Body of pancreas (tissue), 4 donors: ENCODE data around the gene CTNNBIP1. TPM values are rescaled to one million over a fixed set of nuclear protein-coding genes. Genes with fewer than 3 reads are reported as not detected.

Experiments used
- ATAC-seq: fragments of 150-250 bp; one replicate; pipeline ENCODE4 v1.9.1; 2016
- DNase-seq, 4 donors: peaks; one replicate each; pipeline ENCODE4 v3.0.0-alpha.2; 2019
- H3K27ac ChIP-seq, 4 donors: fragments of 200-600 bp; sonication (generic); 1 replicate in 3 of 4; 2 replicates in 1 of 4; pipeline versions ENCODE4 v1.5.1 to v1.6.1; 2016 to 2019; ENCODE audit warnings: mild to moderate bottlenecking in 1 of 4, mixed read lengths in 1 of 4, moderate library complexity in 1 of 4
- H3K27me3 ChIP-seq, 2 donors: fragments of 200-600 bp; sonication (generic); one replicate each; pipeline ENCODE4 v1.6.0; 2016; ENCODE audit warnings: mild to moderate bottlenecking in 1 of 2
- H3K36me3 ChIP-seq, 2 donors: fragments of 200-600 bp; sonication (generic); replicated peaks in 1 of 2; 2 replicates each; pipeline ENCODE4 v1.5.1; 2016; ENCODE audit warnings: low read depth in 2 of 2; ENCODE audit not compliant: insufficient read depth in 1 of 2
- H3K4me1 ChIP-seq: fragments of 200-600 bp; sonication (generic); one replicate; pipeline ENCODE4 v1.6.0; 2016
- H3K4me3 ChIP-seq, 2 donors: fragments of 200-600 bp; sonication (generic); 1 replicate in 1 of 2; 2 replicates in 1 of 2; pipeline ENCODE4 v1.5.1; 2016 to 2019
- H3K9me3 ChIP-seq, 3 donors: fragments of 200-600 bp; sonication (generic); 1 replicate in 2 of 3; 2 replicates in 1 of 3; pipeline ENCODE4 v1.5.1; 2016
- CTCF ChIP-seq, 7 experiments: fragments of 450-650 bp in 4 of 7; fragments of 200-600 bp in 3 of 7; sonication (generic) in 3 of 7; IDR thresholded peaks; one replicate each; pipeline ENCODE4 v1.5.1; 2016 to 2019; ENCODE audit warnings: antibody characterized with exemption in 7 of 7
- POLR2A ChIP-seq, 3 donors: fragments of 450-650 bp; IDR thresholded peaks; one replicate each; pipeline ENCODE4 v1.6.1; 2016; ENCODE audit warnings: antibody characterized with exemption in 3 of 3, mild to moderate bottlenecking in 2 of 3
- WGBS, 2 donors: methylation state at CpG; one replicate each; pipeline ENCODE4 v1.1.5; 2017; 5-methylcytosine and 5-hydroxymethylcytosine counted together
- intact Hi-C: fragments of 100-400 bp; cut with DNase I; formaldehyde crosslinking; loops from one replicate; pipeline ENCODE4 v1.15.1; 2023
- total RNA-seq, 2 donors: library from RNA; depleted of rRNA; stranded (reverse); fragments of >200 nt; gene quantifications; one replicate each; pipeline ENCODE4 v1.1.0, GENCODE V29; 2016

The CTNNBIP1 gene
- total RNA-seq, 2 donors from 2014 or later: 20.1 to 24.6 TPM

- Histone ChIP-seq H3K9me3 (no peaks in the 10 kb centered on the region), H3K27ac (peak overlapping the region in 3 of 4 donors; percentile 31 to 46 (median 39)), H3K27me3 (no peaks in the 10 kb centered on the region), H3K36me3 (no peaks in the 10 kb centered on the region), H3K4me3 (no peak overlapping the region), H3K4me1 (peaks cover 25% of the 10 kb centered on the region)
- intact Hi-C loops: no loop called here
- DNase-seq: peak in 3 of 4 donors; percentile 47 to 66 (median 48)
- 41% methylated on average over 14 of the region's 14 CpGs for WGBS, 2 donors
- no peak for TF ChIP-seq POLR2A (IDR thresholded peaks at IDR 0.05)
- no peak for TF ChIP-seq CTCF (IDR thresholded peaks at IDR 0.05)
- peak; percentile 64 for ATAC-seq
Observed at GRCh38 chr1:9892563-9893528, 17.2 kb downstream of the CTNNBIP1 start.

- ATAC-seq: no peak
- WGBS, 2 donors: 67 to 89% methylated on average over 5 of the region's 5 CpGs
- Histone ChIP-seq H3K27ac (no peak overlapping the region), H3K4me3 (no peak overlapping the region), H3K9me3 (no peaks in the 10 kb centered on the region), H3K27me3 (no peaks in the 10 kb centered on the region), H3K4me1 (peaks cover 25% of the 10 kb centered on the region), H3K36me3 (no peaks in the 10 kb centered on the region)
- DNase-seq: no peak
- intact Hi-C loops: no loop called here
- TF ChIP-seq CTCF (IDR thresholded peaks at IDR 0.05) (no peak), POLR2A (IDR thresholded peaks at IDR 0.05) (no peak)
Observed at GRCh38 chr1:9891207-9891606, 18.9 kb downstream of the CTNNBIP1 start.

GRCh38 chr1:9890224-9890731 lies 19.8 kb downstream of the CTNNBIP1 start:
- DNase-seq (peak; percentile 38 to 68 (median 52)), ATAC-seq (no peak)
- Histone ChIP-seq H3K27me3 (no peaks in the 10 kb centered on the region), H3K36me3 (no peaks in the 10 kb centered on the region), H3K4me1 (peaks cover 25% of the 10 kb centered on the region), H3K9me3 (no peaks in the 10 kb centered on the region), H3K4me3 (no peak overlapping the region), H3K27ac (no peak overlapping the region)
- WGBS, 2 donors: 47 to 61% methylated on average over 5 to 6 of the region's 6 CpGs
- intact Hi-C loops: no loop called here
- no peak for TF ChIP-seq POLR2A (IDR thresholded peaks at IDR 0.05)
- TF ChIP-seq CTCF (IDR thresholded peaks at IDR 0.05): no peak

GRCh38 chr1:9889411-9889810 lies 20.7 kb downstream of the CTNNBIP1 start:
- Histone ChIP-seq H3K36me3 (no peaks in the 10 kb centered on the region), H3K27me3 (no peaks in the 10 kb centered on the region), H3K4me3 (no peak overlapping the region), H3K4me1 (peaks cover 25% of the 10 kb centered on the region), H3K9me3 (no peaks in the 10 kb centered on the region), H3K27ac (no peak overlapping the region)
- TF ChIP-seq POLR2A (IDR thresholded peaks at IDR 0.05) (no peak), CTCF (IDR thresholded peaks at IDR 0.05) (no peak)
- DNase-seq: no peak
- intact Hi-C loops: no loop called here
- WGBS, 2 donors: 78 to 97% methylated on average over 8 of the region's 8 CpGs
- ATAC-seq: no peak
